WTC11 (cell line): ENCODE results near the gene RNF115. TPM values are rescaled to one million over a fixed set of nuclear protein-coding genes. Genes with fewer than 3 reads are reported as not detected.
A peak's percentile ranks its signal among the peaks of the same experiment; 100 is the strongest.

Source experiments
- ATAC-seq: fragments of 200-7000 bp; cut with Tn5 transposase; 2 replicates; pipeline ENCODE4 v1.10.0; 2021; ENCODE audit warnings: mild to moderate bottlenecking, moderate library complexity
- CTCF ChIA-PET: fragments of 300-600 bp; sonication (Branson Sonifier 250); formaldehyde crosslinking; loops from one replicate; lab custom pipeline; 2021; ENCODE audit warnings: antibody characterized with exemption; lab: Charles Lee
- POLR2A ChIA-PET: fragments of 350-600 bp; sonication (Branson Sonifier 250); formaldehyde crosslinking; loops from one replicate; lab custom pipeline; 2021; ENCODE audit warnings: antibody characterized with exemption; lab: Charles Lee
- DNase-seq: peaks from one replicate; pipeline ENCODE4 v3.0.0; 2021; ENCODE audit warnings: low spot score
- H3K27ac Mint-ChIP-seq: 2 replicates; pipeline ENCODE4 v1.8.0; 2021; ENCODE audit warnings: mixed read lengths
- H3K27me3 Mint-ChIP-seq: 2 replicates; pipeline ENCODE4 v1.8.0; 2021; ENCODE audit warnings: low read depth, mild to moderate bottlenecking, moderate library complexity, mixed read lengths
- H3K36me3 Mint-ChIP-seq: 2 replicates; pipeline ENCODE4 v1.8.0; 2021; ENCODE audit warnings: mixed read lengths
- H3K4me1 Mint-ChIP-seq: 2 replicates; pipeline ENCODE4 v1.8.0; 2022; ENCODE audit warnings: mixed read lengths
- H3K4me3 Mint-ChIP-seq: 2 replicates; pipeline ENCODE4 v1.8.0; 2021; ENCODE audit warnings: mild to moderate bottlenecking, moderate library complexity, mixed read lengths
- H3K9me3 Mint-ChIP-seq: 2 replicates; pipeline ENCODE4 v1.8.0; 2021; ENCODE audit warnings: mixed read lengths
- AR ChIP-seq: fragments of 250-450 bp; sonication (Bioruptor Pico); IDR thresholded peaks from 2 replicates; pipeline ENCODE4 v1.9.0; 2021; ENCODE audit warnings: mild to moderate bottlenecking
- ARID4B ChIP-seq: sonication (generic); formaldehyde crosslinking; IDR thresholded peaks from 2 replicates; pipeline ENCODE4 v1.8.0; 2023; ENCODE audit warnings: missing genetic modification reagents, mild to moderate bottlenecking, borderline replicate concordance
- ATF1 ChIP-seq: sonication (generic); formaldehyde crosslinking; IDR thresholded peaks from 2 replicates; pipeline ENCODE4 v1.8.1; 2023; ENCODE audit warnings: mild to moderate bottlenecking, moderate library complexity, missing genetic modification reagents
- CDX4 ChIP-seq: fragments of 250-450 bp; sonication (Bioruptor Pico); IDR thresholded peaks from 2 replicates; pipeline ENCODE4 v1.9.0; 2021; ENCODE audit warnings: moderate library complexity, mild to moderate bottlenecking, inconsistent platforms, borderline replicate concordance
- CREB1 ChIP-seq: sonication (generic); formaldehyde crosslinking; IDR thresholded peaks from 2 replicates; pipeline ENCODE4 v1.8.0; 2023; ENCODE audit warnings: mild to moderate bottlenecking, missing genetic modification reagents
- E2F5 ChIP-seq: sonication (generic); formaldehyde crosslinking; IDR thresholded peaks from 2 replicates; pipeline ENCODE4 v1.8.1; 2022; ENCODE audit warnings: mild to moderate bottlenecking, moderate library complexity, missing genetic modification reagents
- EMX1 ChIP-seq: fragments of 250-450 bp; sonication (Bioruptor Pico); IDR thresholded peaks from 2 replicates; pipeline ENCODE4 v1.8.0; 2021; ENCODE audit warnings: mild to moderate bottlenecking
- FOXP1 ChIP-seq: sonication (generic); formaldehyde crosslinking; IDR thresholded peaks from 2 replicates; pipeline ENCODE4 v1.8.0; 2022; ENCODE audit warnings: missing genetic modification reagents, mild to moderate bottlenecking, moderate library complexity, borderline replicate concordance
- GTF2I ChIP-seq: fragments of 250-450 bp; sonication (Bioruptor Pico); conservative IDR thresholded peaks from 2 replicates; pipeline ENCODE4 v1.4.0; 2021; ENCODE audit warnings: mild to moderate bottlenecking
- HMGA2 ChIP-seq: fragments of 250-450 bp; sonication (Bioruptor Pico); IDR thresholded peaks from 2 replicates; pipeline ENCODE4 v1.4.0; 2021; ENCODE audit warnings: mild to moderate bottlenecking, moderate library complexity
- JAZF1 ChIP-seq: fragments of 250-450 bp; sonication (Bioruptor Pico); IDR thresholded peaks from 2 replicates; pipeline ENCODE4 v1.9.0; 2021; ENCODE audit warnings: moderate library complexity, mild to moderate bottlenecking, inconsistent platforms
- MLX ChIP-seq: sonication (generic); formaldehyde crosslinking; IDR thresholded peaks from 2 replicates; pipeline ENCODE4 v1.8.1; 2023; ENCODE audit warnings: mild to moderate bottlenecking, missing genetic modification reagents, moderate library complexity
- MXD4 ChIP-seq: fragments of 250-450 bp; sonication (Bioruptor Pico); IDR thresholded peaks from 2 replicates; pipeline ENCODE4 v1.8.0; 2021; ENCODE audit warnings: mild to moderate bottlenecking, moderate library complexity, borderline replicate concordance
- PREB ChIP-seq: sonication (generic); formaldehyde crosslinking; IDR thresholded peaks from 2 replicates; pipeline ENCODE4 v1.8.1; 2022; ENCODE audit warnings: mild to moderate bottlenecking, missing genetic modification reagents, moderate library complexity, borderline replicate concordance
- SMAD3 ChIP-seq: sonication (generic); formaldehyde crosslinking; IDR thresholded peaks from 2 replicates; pipeline ENCODE4 v1.8.0; 2022; ENCODE audit warnings: missing genetic modification reagents, mild to moderate bottlenecking, borderline replicate concordance
- SP1 ChIP-seq: sonication (generic); formaldehyde crosslinking; conservative IDR thresholded peaks from 2 replicates; pipeline ENCODE4 v1.8.1; 2022; ENCODE audit warnings: missing genetic modification reagents
- TP53 ChIP-seq: sonication (generic); formaldehyde crosslinking; IDR thresholded peaks from 2 replicates; pipeline ENCODE4 v1.8.1; 2023; ENCODE audit warnings: mild to moderate bottlenecking, missing genetic modification reagents
- ZNF121 ChIP-seq: sonication (generic); formaldehyde crosslinking; IDR thresholded peaks from 2 replicates; pipeline ENCODE4 v1.8.0; 2023; ENCODE audit warnings: missing genetic modification reagents
- ZNF281 ChIP-seq: sonication (generic); formaldehyde crosslinking; IDR thresholded peaks from 2 replicates; pipeline ENCODE4 v1.8.0; 2023; ENCODE audit warnings: mild to moderate bottlenecking, missing genetic modification reagents
- ZNF396 ChIP-seq: fragments of 250-450 bp; sonication (Bioruptor Pico); IDR thresholded peaks from 2 replicates; pipeline ENCODE4 v1.8.0; 2021; ENCODE audit warnings: mild to moderate bottlenecking, moderate library complexity, borderline replicate concordance
- ZNF416 ChIP-seq: fragments of 250-450 bp; sonication (Bioruptor Pico); IDR thresholded peaks from 2 replicates; pipeline ENCODE4 v1.9.0; 2021; ENCODE audit warnings: mild to moderate bottlenecking, inconsistent platforms
- ZNF423 ChIP-seq: fragments of 250-450 bp; sonication (Bioruptor Pico); IDR thresholded peaks from 2 replicates; pipeline ENCODE4 v2.1.2; 2022; ENCODE audit warnings: mild to moderate bottlenecking, moderate library complexity
- total RNA-seq: library from RNA; stranded (reverse); gene quantifications from 3 replicates; pipeline ENCODE4 v1.2.3, GENCODE V29; 2021

RNF115 gene
- total RNA-seq, 1 experiment from 2014 or later: 8.1 TPM

GRCh38 chr1:145845514-145846161 lies 21.7 kb upstream of the RNF115 start, which contains the start of gene NUDT17:
Gene NUDT17 (plus strand): TSS chr1:145845630. CDS start chr1:145845641, 11 bp downstream.
- CTCF ChIA-PET: interaction anchor here (0.5 to 9.0 kb wide), 55 partner anchors 9 to 206 kb away, joined by 3 to 254 read pairs (median 5); partner anchors contain the start of genes ANKRD34A, ANKRD35, HJV and ITGA10
- DNase-seq: peak; percentile 88
- POLR2A ChIA-PET: interaction anchor here (0.6 to 3.4 kb wide), 8 partner anchors 11 to 145 kb away, joined by 3 to 48 read pairs (median 5); partner anchors contain the start of genes PIAS3, POLR3C, RBM8A and RNF115
- H3K9me3 Mint-ChIP-seq: no peaks in the 10 kb centered on the region
- H3K4me1 Mint-ChIP-seq: peaks cover 3% of the 10 kb centered on the region; the same call in 1 of the 2 replicates
- H3K4me3 Mint-ChIP-seq: no peak within 1 kb of the TSS
- peaks cover 31% of the 10 kb centered on the region for H3K36me3 Mint-ChIP-seq
- ATAC-seq: peak; percentile 78
- no peak within 1 kb of the TSS for H3K27ac Mint-ChIP-seq
- no peaks in the 10 kb centered on the region for H3K27me3 Mint-ChIP-seq
- no peak for TF ChIP-seq ZNF396 (CRISPR knock-in tag)
- 0 out of 2 replicates have a peak, but pooled peaks have one; percentile 35 for TF ChIP-seq MLX (CRISPR knock-in tag)
- TF ChIP-seq EMX1 (CRISPR knock-in tag): peak; percentile 54; the same call in 1 of the 2 replicates
- no peak for TF ChIP-seq ZNF281 (CRISPR knock-in tag)
- no peak for TF ChIP-seq CREB1 (CRISPR knock-in tag)
- TF ChIP-seq ATF1 (CRISPR knock-in tag): peak; percentile 54; the same call in 1 of the 2 replicates
- peak; percentile 33; the same call in 1 of the 2 replicates for TF ChIP-seq SP1
- TF ChIP-seq FOXP1 (CRISPR knock-in tag): peak; percentile 59; the same call in 1 of the 2 replicates
- TF ChIP-seq HMGA2 (CRISPR knock-in tag): no peak
- no peak for TF ChIP-seq ARID4B (CRISPR knock-in tag)
- TF ChIP-seq GTF2I (CRISPR knock-in tag): no peak
- TF ChIP-seq ZNF121 (CRISPR knock-in tag): peak; percentile 34; the same call in 1 of the 2 replicates
- peak; percentile 71; the same call in 1 of the 2 replicates for TF ChIP-seq E2F5 (CRISPR knock-in tag)
- peak; percentile 16; the same call in 1 of the 2 replicates for TF ChIP-seq ZNF416 (CRISPR knock-in tag)
- TF ChIP-seq TP53 (CRISPR knock-in tag): no peak
- no peak for TF ChIP-seq JAZF1 (CRISPR knock-in tag)
- TF ChIP-seq AR (CRISPR knock-in tag): peak; percentile 22; the same call in 1 of the 2 replicates
- no peak for TF ChIP-seq MXD4 (CRISPR knock-in tag)
- no peak for TF ChIP-seq CDX4
- TF ChIP-seq ZNF423: no peak
- no peak for TF ChIP-seq SMAD3
- no peak for TF ChIP-seq PREB (CRISPR knock-in tag)
